Measurements from ENCODE around the gene MX2. TPM values are rescaled to one million over a fixed set of nuclear protein-coding genes. Genes with fewer than 3 reads are reported as not detected.
"Not testable (repeated sequence)": the region's sequence is repeated elsewhere in the genome, so short reads cannot be mapped to it uniquely, and the experiment has no call there.

The MX2 gene
- polyA plus RNA-seq, 4 donors, result 0.98 to 2.6 (median 1.7) TPM

DNA sequence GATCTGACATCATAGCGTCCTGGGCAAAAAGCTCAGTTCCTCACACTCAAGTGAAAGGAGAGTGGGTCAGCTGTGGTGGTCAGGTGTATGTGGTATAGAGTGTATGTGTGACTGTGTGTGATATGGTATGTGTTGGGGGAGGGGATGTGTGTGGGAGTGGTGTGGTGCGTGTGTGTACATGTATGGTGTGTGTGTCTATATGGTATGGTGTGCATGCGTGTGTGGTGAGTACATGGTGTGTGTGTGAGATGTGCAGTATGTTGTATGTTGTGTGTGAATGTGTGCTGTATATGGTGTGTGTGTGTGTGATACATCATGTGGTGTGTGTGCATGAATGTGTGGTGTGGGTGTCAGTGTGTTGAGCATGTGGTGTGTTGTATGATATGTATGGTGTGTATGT, 24.3 kb upstream of the MX2 start:
- DNase-seq (ENCODE audit: low read depth in 4 of 4, low spot score in 3 of 4), result no peak

GRCh38 chr21:41338455-41338854, 23.4 kb upstream of the MX2 start:
- DNase-seq (ENCODE audit: low read depth in 4 of 4, low spot score in 3 of 4), result no peak

DNA sequence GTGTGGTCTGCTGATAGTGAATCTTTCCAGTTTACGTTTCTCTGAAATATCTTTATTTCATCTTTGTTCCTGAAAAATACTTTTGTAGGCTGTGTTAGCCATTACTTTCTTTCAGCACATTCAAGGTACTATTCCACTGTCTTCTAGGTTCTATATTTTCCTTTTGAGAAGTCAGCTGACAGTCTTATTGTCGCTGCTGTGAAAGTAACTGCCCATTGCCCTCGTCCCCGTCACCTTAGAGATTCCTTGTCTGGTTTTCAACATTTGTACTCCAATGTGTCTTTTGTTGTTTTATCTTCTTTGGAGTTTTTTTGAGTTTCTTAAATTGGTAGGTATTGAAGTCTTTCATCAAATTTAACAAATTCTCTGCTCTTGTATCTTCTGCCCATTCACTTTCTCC, 19.8 kb upstream of the MX2 start:
- no peak for DNase-seq (ENCODE audit: low read depth in 4 of 4, low spot score in 3 of 4)

GRCh38 chr21:41344146-41344545, 17.7 kb upstream of the MX2 start:
- DNase-seq (ENCODE audit: low read depth in 4 of 4, low spot score in 3 of 4), result no peak

DNA sequence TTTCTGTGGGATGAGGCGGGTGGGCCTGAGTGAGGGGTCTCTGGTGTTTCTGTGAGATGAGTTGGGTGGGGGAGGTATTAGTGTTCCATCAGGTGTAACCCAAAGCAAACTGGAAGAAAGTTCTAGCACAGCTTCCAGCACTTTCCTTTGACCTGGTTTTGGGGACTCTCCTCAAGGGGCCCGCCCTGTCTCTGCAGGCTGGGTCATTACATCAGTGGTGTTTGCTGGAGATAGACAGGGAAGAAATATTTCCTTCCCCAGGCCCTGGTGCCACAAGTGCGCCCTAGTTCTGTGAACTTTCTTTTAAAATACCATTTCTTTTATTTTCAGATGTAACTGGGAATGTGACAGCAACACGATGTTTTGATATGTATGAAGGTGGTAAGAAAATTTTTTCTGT, 16.5 kb upstream of the MX2 start:
- DNase-seq (ENCODE audit: low read depth in 4 of 4, low spot score in 3 of 4), result no peak

GRCh38 chr21:41345934-41346685, 15.7 kb upstream of the MX2 start:
- DNase-seq (ENCODE audit: low read depth in 4 of 4, low spot score in 3 of 4), result no peak

DNA sequence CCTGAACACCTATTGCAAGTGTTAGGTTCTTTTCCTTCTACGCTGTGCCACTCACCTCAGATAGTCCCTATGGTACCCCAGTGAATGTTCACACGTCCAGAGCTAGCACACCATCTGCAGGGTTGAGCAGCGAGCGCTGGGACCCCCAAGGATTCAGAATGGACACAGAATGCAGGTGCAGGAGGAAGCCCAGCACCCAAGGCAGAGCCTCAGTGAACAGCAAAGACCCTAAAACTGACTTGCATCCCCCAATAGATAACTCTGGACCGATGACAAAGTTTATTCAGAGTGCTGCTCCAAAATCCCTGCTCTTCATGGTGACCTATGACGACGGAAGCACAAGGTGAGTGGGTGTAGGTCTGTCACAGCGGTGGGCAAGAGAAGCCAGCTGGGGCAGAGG, 15.1 kb upstream of the MX2 start:
- no peak for DNase-seq (ENCODE audit: low read depth in 4 of 4, low spot score in 3 of 4)

- DNase-seq (ENCODE audit: low read depth in 4 of 4, low spot score in 3 of 4), result no peak
Measured at GRCh38 chr21:41348434-41348833, 13.4 kb upstream of the MX2 start.

GRCh38 chr21:41349126-41349525, 12.7 kb upstream of the MX2 start:
- no peak for DNase-seq (ENCODE audit: low read depth in 4 of 4, low spot score in 3 of 4)

DNA sequence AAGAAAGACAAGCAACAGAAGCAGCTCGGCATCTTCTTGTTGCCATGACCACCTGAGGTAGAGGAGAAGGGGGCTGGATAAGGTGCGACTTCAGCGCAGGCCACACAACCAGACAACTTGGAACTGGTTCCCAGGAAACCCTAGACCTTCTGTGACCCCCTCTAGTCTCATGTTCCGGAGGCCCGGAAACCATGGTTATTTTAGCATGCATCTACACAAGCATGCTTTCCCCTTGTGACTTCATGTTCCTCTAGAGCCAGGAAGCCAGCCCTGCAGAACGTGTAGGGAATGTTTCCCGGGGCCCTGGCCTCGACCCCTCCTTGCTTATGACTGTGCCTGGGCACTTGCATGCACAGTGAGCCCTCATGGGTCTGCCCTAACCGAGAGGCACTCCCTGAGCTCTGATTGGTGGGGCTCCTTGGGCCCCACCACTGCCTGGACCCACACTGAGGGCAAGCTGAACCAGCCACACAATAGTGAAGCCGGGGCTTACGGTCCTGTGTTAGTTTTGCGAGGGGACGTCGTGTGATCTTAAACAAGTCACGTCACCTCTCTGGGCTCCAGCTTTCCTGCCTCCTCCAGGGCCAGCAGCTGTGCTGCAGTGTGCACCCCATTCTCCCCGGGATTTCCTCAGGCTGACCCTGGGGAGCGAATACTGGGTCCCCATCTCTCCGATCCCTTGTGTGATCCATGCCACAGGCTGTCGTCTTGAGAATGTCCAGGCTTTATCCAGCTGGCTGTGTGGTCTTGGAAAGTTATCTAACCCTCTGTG, 12.0 kb upstream of the MX2 start:
- DNase-seq (ENCODE audit: low read depth in 4 of 4, low spot score in 3 of 4), result no peak

- no peak for DNase-seq (ENCODE audit: low read depth in 4 of 4, low spot score in 3 of 4)
Measured at GRCh38 chr21:41350436-41351155, 11.2 kb upstream of the MX2 start.

- no peak for DNase-seq (ENCODE audit: low read depth in 4 of 4, low spot score in 3 of 4)
Measured at GRCh38 chr21:41357546-41357945, 4.3 kb upstream of the MX2 start.

- no peak for DNase-seq (ENCODE audit: low read depth in 4 of 4, low spot score in 3 of 4)
Measured at GRCh38 chr21:41358193-41359166, 3.3 kb upstream of the MX2 start.

GRCh38 chr21:41359286-41359685, 2.5 kb upstream of the MX2 start:
- DNase-seq (ENCODE audit: low read depth in 4 of 4, low spot score in 3 of 4), result no peak

DNA sequence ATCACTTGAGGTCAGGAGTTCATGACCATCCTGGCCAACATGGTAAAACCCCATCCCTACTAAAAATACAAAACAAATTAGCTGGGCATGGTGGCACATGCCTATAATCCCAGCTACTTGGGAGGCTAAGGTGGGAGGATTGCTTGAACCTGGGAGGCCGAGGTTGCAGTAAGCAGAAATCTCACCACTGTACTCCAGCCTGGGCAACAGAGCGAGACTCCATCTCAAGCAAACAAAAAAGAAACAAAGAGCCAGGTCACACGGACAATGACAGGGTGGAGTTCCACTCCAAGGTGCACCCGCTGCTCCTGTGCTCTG, 2.1 kb upstream of the MX2 start:
- not testable (repeated sequence) for DNase-seq (ENCODE audit: low read depth in 4 of 4, low spot score in 3 of 4)

DNA sequence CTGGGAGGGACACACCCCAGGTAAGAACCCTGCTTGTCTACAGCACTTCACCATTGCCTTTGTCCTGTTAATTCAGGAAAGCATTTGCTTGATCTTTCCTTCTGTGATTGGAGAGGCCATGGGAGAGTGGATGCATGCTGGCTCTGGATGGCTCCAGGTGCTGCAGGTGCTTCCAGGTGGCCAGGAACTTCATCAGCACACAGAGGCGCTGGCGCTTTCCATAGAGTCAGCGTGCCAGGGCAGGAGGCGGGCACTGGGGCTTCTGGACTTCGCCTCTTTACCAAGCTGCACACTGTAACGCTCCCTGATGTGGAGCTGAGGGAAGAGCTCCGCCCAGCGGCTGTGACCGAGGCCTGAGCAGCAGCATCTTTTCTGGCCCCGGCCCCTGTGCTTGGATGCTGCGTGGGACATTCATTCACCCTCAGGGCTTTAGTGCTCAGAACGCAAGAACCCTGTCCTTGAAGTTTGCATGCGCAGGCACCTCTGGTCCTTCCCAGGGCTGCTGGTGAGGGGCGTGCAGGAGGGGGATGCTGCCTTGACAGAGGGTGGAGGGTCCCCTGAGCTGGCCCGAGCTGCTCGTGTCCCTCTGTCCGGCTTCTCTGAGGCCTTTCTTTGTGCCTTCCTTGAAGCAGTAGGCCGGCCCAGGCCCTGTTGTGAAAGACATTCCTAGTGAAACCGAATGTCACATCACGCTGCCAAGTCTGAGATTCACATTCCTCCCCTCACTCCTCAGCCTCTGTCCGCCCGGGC, 1.6 kb upstream of the MX2 start:
- no peak for DNase-seq (ENCODE audit: low read depth in 4 of 4, low spot score in 3 of 4)

- DNase-seq (ENCODE audit: low read depth in 4 of 4, low spot score in 3 of 4), result no peak
Measured at GRCh38 chr21:41361053-41361785, 608 bp upstream of the MX2 start.

DNA sequence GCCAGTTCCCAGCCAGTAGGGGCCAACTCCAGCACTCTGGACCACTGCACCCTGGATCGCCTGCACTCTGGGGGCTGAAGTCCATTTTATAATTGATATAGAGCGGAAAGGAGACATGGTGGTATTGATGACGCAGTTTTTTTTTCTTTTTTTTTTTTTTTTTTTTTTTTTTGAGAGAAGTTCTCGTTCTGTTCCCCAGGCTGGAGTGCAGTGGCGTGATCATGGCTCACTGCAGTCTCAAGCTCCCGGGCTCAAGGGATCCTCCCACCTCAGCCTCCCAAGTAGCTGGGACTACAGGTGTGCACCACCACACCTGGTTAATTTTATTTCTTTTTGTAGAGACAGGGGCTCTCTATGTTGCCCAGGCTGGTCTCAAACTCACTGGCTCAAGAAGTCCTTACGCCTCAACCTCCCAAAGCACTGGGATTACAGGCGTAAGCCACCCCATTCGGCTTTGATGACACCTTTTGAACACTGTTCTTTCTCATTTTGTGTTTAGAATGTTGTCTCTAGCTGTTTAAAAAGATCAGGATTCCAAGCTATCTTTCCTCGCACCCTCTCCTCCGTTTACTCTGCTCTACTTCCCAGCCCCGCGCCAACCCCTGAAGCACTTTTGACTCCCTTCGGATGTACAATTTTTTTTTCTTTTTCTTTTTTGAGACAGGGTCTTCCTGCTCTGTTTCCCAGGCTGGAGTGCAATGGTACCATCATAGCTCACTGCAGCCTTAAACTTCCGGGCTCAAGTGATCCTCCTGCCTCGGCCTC, 960 bp downstream of the MX2 start:
- DNase-seq (ENCODE audit: low read depth in 4 of 4, low spot score in 3 of 4), result no peak

All from left renal pelvis (tissue), 4 donors.